ENCODE results near the gene EXD2. TPM values are rescaled to one million over a fixed set of nuclear protein-coding genes. Genes with fewer than 3 reads are reported as not detected.
A peak's percentile ranks its signal among the peaks of the same experiment; 100 is the strongest.

EXD2 gene
- total RNA-seq, 1 experiment from 2014 or later: 13.2 TPM

- DNase-seq (ENCODE audit: low read depth): no peak
Observed at GRCh38 chr14:69247676-69248440, 56.6 kb downstream of the EXD2 start.

GRCh38 chr14:69249603-69250002, 58.3 kb downstream of the EXD2 start:
- DNase-seq (ENCODE audit: low read depth): no peak

GRCh38 chr14:69252851-69253250, 61.6 kb downstream of the EXD2 start:
- no peak for DNase-seq (ENCODE audit: low read depth)

- no peak for DNase-seq (ENCODE audit: low read depth)
Observed at GRCh38 chr14:69259168-69259526, 67.8 kb downstream of the EXD2 start.

GRCh38 chr14:69259527-69260189, 68.4 kb downstream of the EXD2 start, which contains the start of gene GALNT16:
GALNT16 (plus strand) TSS chr14:69260158; CDS start chr14:69260291, 133 bp downstream.
- peak; percentile 15 for DNase-seq (ENCODE audit: low read depth)

- DNase-seq (ENCODE audit: low read depth): peak; percentile 14
Observed at GRCh38 chr14:69260190-69260860, 69.0 kb downstream of the EXD2 start.

- DNase-seq (ENCODE audit: low read depth): no peak
Observed at GRCh38 chr14:69260861-69261564, 69.7 kb downstream of the EXD2 start.

- DNase-seq (ENCODE audit: low read depth): no peak
Observed at GRCh38 chr14:69261761-69262331, 70.5 kb downstream of the EXD2 start.

- DNase-seq (ENCODE audit: low read depth): no peak
Observed at GRCh38 chr14:69262516-69262915, 71.2 kb downstream of the EXD2 start.

GRCh38 chr14:69263364-69263763, 72.1 kb downstream of the EXD2 start:
- DNase-seq (ENCODE audit: low read depth): peak; percentile 80

GRCh38 chr14:69263771-69264170, 72.5 kb downstream of the EXD2 start:
- no peak for DNase-seq (ENCODE audit: low read depth)

- DNase-seq (ENCODE audit: low read depth): no peak
Observed at GRCh38 chr14:69266572-69267345, 75.5 kb downstream of the EXD2 start.

GRCh38 chr14:69267492-69267891, 76.2 kb downstream of the EXD2 start:
- DNase-seq (ENCODE audit: low read depth): no peak

GRCh38 chr14:69268223-69268622, 76.9 kb downstream of the EXD2 start:
- DNase-seq (ENCODE audit: low read depth): peak; percentile 72

- peak; percentile 77 for DNase-seq (ENCODE audit: low read depth)
Observed at GRCh38 chr14:69268763-69269162, 77.5 kb downstream of the EXD2 start.

- DNase-seq (ENCODE audit: low read depth): no peak
Observed at GRCh38 chr14:69269381-69269780, 78.1 kb downstream of the EXD2 start.

- DNase-seq (ENCODE audit: low read depth): no peak
Observed at GRCh38 chr14:69270097-69270496, 78.8 kb downstream of the EXD2 start.

- peak; percentile 77 for DNase-seq (ENCODE audit: low read depth)
Observed at GRCh38 chr14:69270795-69271708, 79.8 kb downstream of the EXD2 start.

- no peak for DNase-seq (ENCODE audit: low read depth)
Observed at GRCh38 chr14:69274321-69274720, 83.0 kb downstream of the EXD2 start.

- no peak for DNase-seq (ENCODE audit: low read depth)
Observed at GRCh38 chr14:69275331-69275730, 84.0 kb downstream of the EXD2 start.

All from M059J (cell line).